Right lobe of liver (tissue), 6 donors: ENCODE data around the gene VEGFA. TPM values are rescaled to one million over a fixed set of nuclear protein-coding genes. Genes with fewer than 3 reads are reported as not detected.

Experiments
- ATAC-seq, 4 donors: fragments of 200-7000 bp; cut with Tn5 transposase; one replicate each; pipeline ENCODE4 v1.9.1; 2020; ENCODE audit warnings: mild to moderate bottlenecking in 4 of 4, moderate library complexity in 4 of 4
- DNase-seq, 3 donors: peaks; one replicate each; pipeline ENCODE4 v3.0.0-alpha.2; 2020
- H3K27ac ChIP-seq, 3 donors: fragments of 200-600 bp; one replicate each; pipeline ENCODE4 v1.8.0; 2022
- H3K27me3 ChIP-seq, 2 donors: fragments of 200-600 bp; one replicate each; pipeline ENCODE4 v1.8.0; 2022
- H3K36me3 ChIP-seq, 4 donors: fragments of 200-600 bp; sonication (generic) in 1 of 4; one replicate each; pipeline versions ENCODE4 v1.5.1 to v1.8.0; 2017 to 2022; ENCODE audit warnings: control low read depth in 1 of 4
- H3K4me1 ChIP-seq, 4 donors: fragments of 200-600 bp; sonication (generic) in 1 of 4; one replicate each; pipeline versions ENCODE4 v1.5.1 to v1.8.0; 2017 to 2022; ENCODE audit warnings: control low read depth in 1 of 4
- H3K4me3 ChIP-seq, 3 donors: fragments of 200-600 bp; one replicate each; pipeline ENCODE4 v1.8.0; 2022
- H3K9me3 ChIP-seq, 4 donors: fragments of 200-600 bp; sonication (generic) in 1 of 4; one replicate each; pipeline versions ENCODE4 v1.5.1 to v1.8.0; 2017 to 2022; ENCODE audit warnings: control low read depth in 1 of 4
- POLR2A ChIP-seq: fragments of 450-650 bp; IDR thresholded peaks from one replicate; pipeline ENCODE4 v1.6.1; 2017; ENCODE audit warnings: antibody characterized with exemption, mild to moderate bottlenecking
- WGBS: methylation state at CpG from one replicate; pipeline ENCODE4 v1.1.6; 2018; ENCODE audit warnings: low coverage, low lambda C conversion rate; ENCODE audit not compliant: insufficient coverage; ENCODE audit errors: missing lambda C conversion rate; 5-methylcytosine and 5-hydroxymethylcytosine counted together
- intact Hi-C, 2 donors: fragments of 100-400 bp; cut with DNase I; formaldehyde crosslinking; loops; one replicate each; pipeline versions ENCODE4 v1.11.2 to v1.14.1; 2022
- long read RNA-seq: library from polyadenylated mRNA; unstranded; transcript quantifications from one replicate; pipeline ENCODE4 v2.0.0, GENCODE V29; 2019
- total RNA-seq, 6 experiments: library from RNA; depleted of rRNA in 2 of 6; stranded (reverse); fragments of >200 nt in 2 of 6; fragmentation: NEBNext Ultra II Directional in 3 of 6; extraction: Animal tissue kit (Norgen Biotek cat#: 25700) in 3 of 6; gene quantifications; one replicate each; pipeline versions ENCODE4 v1.1.0 to v1.2.4, GENCODE V29; 2016 to 2023
- TF ChIP-seq, protein P1 (sequence below), 4 donors: fragments of 200-600 bp in 3 of 4; fragments of 450-650 bp in 1 of 4; IDR thresholded peaks; one replicate each; pipeline versions ENCODE4 v1.5.1 to v1.8.0; 2016 to 2022; ENCODE audit warnings: antibody characterized with exemption in 4 of 4, mild to moderate bottlenecking in 2 of 4
- donor health status: DM: no; HTN: yes; CAD: no.
- donor health status: DM: no; HTN: no; CAD: no.
- donor health status: DM: no; HTN: no; CAD: no.
- donor health status: DM: no; HTN: yes; CAD: no.
- donor health status: DM: no; HTN: yes; CAD: no.

VEGFA gene
- total RNA-seq = 100 to 1,000 TPM in 5 of 6 experiments, 10 to 100 TPM in 1; 91.3 to 571 (median 132) TPM
- long read RNA-seq, partial matches to known transcripts = 1 of 3 reads
- long read RNA-seq, other reads (novel, unspliced or antisense) = 2 of 3 reads

GRCh38 chr6:43769526-43770371 lies at the start of gene VEGFA:
Gene VEGFA, plus strand, starts transcription at chr6:43770211.
- peak within 1 kb of the TSS; percentile 65 to 98 (median 93) for H3K4me3 ChIP-seq
- no peaks in the 10 kb centered on the region for H3K27me3 ChIP-seq
- H3K27ac ChIP-seq = peak within 1 kb of the TSS; percentile 92 to 96 (median 94)
- TF ChIP-seq, protein P1, sequence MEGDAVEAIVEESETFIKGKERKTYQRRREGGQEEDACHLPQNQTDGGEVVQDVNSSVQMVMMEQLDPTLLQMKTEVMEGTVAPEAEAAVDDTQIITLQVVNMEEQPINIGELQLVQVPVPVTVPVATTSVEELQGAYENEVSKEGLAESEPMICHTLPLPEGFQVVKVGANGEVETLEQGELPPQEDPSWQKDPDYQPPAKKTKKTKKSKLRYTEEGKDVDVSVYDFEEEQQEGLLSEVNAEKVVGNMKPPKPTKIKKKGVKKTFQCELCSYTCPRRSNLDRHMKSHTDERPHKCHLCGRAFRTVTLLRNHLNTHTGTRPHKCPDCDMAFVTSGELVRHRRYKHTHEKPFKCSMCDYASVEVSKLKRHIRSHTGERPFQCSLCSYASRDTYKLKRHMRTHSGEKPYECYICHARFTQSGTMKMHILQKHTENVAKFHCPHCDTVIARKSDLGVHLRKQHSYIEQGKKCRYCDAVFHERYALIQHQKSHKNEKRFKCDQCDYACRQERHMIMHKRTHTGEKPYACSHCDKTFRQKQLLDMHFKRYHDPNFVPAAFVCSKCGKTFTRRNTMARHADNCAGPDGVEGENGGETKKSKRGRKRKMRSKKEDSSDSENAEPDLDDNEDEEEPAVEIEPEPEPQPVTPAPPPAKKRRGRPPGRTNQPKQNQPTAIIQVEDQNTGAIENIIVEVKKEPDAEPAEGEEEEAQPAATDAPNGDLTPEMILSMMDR (IDR thresholded peaks at IDR 0.05) = peak; percentile 92 to 97 (median 96)
- TF ChIP-seq POLR2A = peak; percentile 94
- H3K4me1 ChIP-seq = peaks cover 0 to 39% (median 12%) of the 10 kb centered on the region in 4 donors
- peak; percentile 66 to 80 (median 70) for ATAC-seq
- H3K9me3 ChIP-seq = no peaks in the 10 kb centered on the region
- 0% methylated on average over 27 of the region's 62 CpGs for WGBS
- no peaks in the 10 kb centered on the region for H3K36me3 ChIP-seq
- peak; percentile 93 to 94 (median 94) for DNase-seq
- intact Hi-C loops = loop anchor here (5.0 to 10.0 kb wide), 4 partner anchors 55 to 313 kb away; no protein-coding TSS in a partner anchor

GRCh38 chr6:43720999-43721398 lies 49.0 kb upstream of the VEGFA start:
- WGBS = 83% methylated on average over 4 of the region's 4 CpGs
- no peak overlapping the region for H3K27ac ChIP-seq
- TF ChIP-seq, protein P1 (IDR thresholded peaks at IDR 0.05) = no peak
- no peak for TF ChIP-seq POLR2A
- intact Hi-C loops = loop anchor here in 1 of 2 donors (5.0 kb wide), 1 partner anchor 361 kb away; no protein-coding TSS in a partner anchor
- H3K9me3 ChIP-seq = no peaks in the 10 kb centered on the region
- no peaks in the 10 kb centered on the region for H3K27me3 ChIP-seq
- no peaks in the 10 kb centered on the region for H3K4me1 ChIP-seq
- H3K4me3 ChIP-seq = no peak overlapping the region
- DNase-seq (no peak), ATAC-seq (no peak)
- no peaks in the 10 kb centered on the region for H3K36me3 ChIP-seq

DNA sequence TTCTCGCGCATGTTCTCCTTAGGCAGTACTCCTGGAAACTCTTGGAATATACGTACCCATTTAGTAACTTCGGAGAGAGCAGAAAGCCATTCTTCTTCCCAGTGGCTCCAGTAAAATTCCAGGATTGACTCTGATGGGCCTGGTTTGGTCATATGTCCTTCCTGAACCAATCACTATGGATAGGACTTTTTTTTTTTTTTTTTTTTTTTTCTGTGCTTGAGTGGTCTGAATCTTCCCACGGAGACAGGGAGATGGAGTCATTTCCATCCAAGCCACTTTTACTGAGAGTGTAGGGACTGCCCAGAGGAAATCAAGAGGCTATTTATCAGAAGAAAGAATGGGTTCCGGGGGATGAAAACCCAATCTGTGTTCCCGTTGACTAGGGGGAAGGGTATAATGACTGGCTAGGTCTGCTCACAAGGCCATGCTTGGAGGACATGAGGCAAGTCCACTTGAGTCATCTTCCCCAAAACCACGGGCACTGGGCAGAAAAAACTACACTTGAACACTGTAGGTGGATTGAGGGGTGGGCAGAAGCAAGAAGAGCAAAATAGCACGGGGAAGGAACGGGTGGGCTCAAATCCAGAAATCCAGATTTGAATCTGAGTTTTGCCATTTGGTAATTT lies 47.0 kb upstream of the VEGFA start:
- H3K27me3 ChIP-seq = no peaks in the 10 kb centered on the region
- WGBS = 61% methylated on average over 10 of the region's 10 CpGs
- intact Hi-C loops = loop anchor here in 1 of 2 donors (5.0 kb wide), 1 partner anchor 359 kb away; no protein-coding TSS in a partner anchor
- no peaks in the 10 kb centered on the region for H3K9me3 ChIP-seq
- no peak overlapping the region for H3K4me3 ChIP-seq
- H3K36me3 ChIP-seq = no peaks in the 10 kb centered on the region
- no peaks in the 10 kb centered on the region for H3K4me1 ChIP-seq
- ATAC-seq (no peak), DNase-seq (no peak)
- H3K27ac ChIP-seq = no peak overlapping the region
- TF ChIP-seq POLR2A = no peak
- TF ChIP-seq, protein P1 (IDR thresholded peaks at IDR 0.05) = no peak

DNA sequence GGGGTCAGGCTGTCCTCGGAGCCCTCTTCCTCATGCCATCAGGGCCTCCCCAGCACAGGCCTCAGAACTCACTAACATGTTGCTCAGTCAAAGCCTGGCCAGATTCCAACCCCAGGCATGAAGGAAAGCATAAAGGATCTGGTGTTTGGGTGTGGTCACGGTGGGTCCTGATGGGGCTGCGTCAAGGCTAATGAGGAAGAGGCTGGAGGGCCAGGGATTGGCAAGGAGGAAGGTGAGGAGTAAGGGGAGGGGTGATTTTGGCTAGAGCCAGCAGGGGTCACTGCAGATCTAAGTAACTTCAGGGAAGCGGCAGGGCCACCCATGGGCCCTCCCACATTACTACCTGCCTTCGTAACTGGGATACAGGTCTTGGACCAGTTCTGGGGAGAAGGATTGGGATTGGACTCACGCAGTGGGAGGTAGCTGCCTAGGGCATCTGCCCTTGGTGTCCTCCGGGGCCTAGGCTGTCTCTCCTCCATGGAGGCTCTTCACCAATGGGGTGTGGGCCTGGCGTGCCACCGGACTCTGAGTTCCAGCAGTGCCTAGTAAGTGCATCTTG lies 46.2 kb upstream of the VEGFA start:
- peak; percentile 93 to 95 (median 94) for ATAC-seq
- H3K4me3 ChIP-seq = no peak overlapping the region
- intact Hi-C loops = loop anchor here in 1 of 2 donors (5.0 kb wide), 1 partner anchor 358 kb away; no protein-coding TSS in a partner anchor
- no peaks in the 10 kb centered on the region for H3K36me3 ChIP-seq
- WGBS = 22% methylated on average over 3 of the region's 9 CpGs
- H3K27me3 ChIP-seq = no peaks in the 10 kb centered on the region
- no peaks in the 10 kb centered on the region for H3K9me3 ChIP-seq
- TF ChIP-seq POLR2A = no peak
- TF ChIP-seq, protein P1 (IDR thresholded peaks at IDR 0.05) = peak; percentile 63 to 81 (median 73)
- no peak overlapping the region for H3K27ac ChIP-seq
- no peaks in the 10 kb centered on the region for H3K4me1 ChIP-seq
- peak; percentile 74 to 79 (median 78) for DNase-seq
